ENCODE results near the gene TBC1D9B.

Gene TBC1D9B

DNA sequence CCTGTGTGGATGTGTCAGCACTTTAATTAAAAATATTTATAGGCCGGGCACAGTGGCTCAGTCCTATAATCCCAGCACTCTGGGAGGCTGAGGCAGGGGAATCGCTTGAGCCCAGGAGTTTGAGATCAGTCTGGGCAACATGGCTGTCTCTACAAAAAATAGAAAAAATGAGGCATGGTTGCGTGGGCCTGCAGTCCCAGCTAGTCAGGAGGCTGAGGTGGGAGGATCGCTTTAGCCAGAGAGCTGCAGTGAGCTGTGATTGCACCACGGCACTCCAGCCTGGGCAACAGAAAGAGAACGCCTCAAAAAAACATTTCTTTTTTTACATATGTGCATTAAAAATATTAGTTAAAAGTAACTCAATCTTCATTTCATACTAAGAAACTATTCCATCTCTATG lies 6.2 kb downstream of the TBC1D9B start:
- TF ChIP-seq BHLHE40 (IDR thresholded peaks at IDR 0.05; ENCODE audit: borderline replicate concordance), result no peak
- TF ChIP-seq ZNF384 (IDR thresholded peaks at IDR 0.05), result no peak
- TF ChIP-seq LEF1 (IDR thresholded peaks at IDR 0.05; ENCODE audit: borderline replicate concordance), result no peak
- POLR2A ChIA-PET, result no interaction called here

DNA sequence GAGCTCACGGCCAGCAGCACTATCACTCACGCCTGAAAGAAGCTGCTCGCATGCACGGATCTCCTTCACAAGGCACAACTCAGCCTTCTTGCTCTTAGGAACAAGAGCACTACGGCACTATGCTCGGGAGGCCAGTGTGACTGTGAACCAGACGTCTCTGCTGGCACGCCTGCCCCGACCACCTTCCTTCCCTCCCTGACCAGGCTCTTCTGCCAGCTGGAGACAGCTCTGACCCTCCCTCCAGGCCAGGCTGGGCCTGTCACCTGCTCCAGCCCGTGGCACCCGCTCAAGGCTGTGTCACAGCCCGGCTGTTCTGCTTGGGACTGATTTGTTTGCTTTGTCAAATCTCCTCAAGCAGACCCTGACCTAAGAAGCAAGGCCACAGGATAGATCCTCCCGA lies 7.0 kb downstream of the TBC1D9B start:
- POLR2A ChIA-PET, result no interaction called here
- no peak for DNase-seq (ENCODE audit: extremely low spot score)
- CTCF ChIA-PET, result no interaction called here
- TF ChIP-seq CTBP1 (IDR thresholded peaks at IDR 0.05; ENCODE audit: borderline replicate concordance) (no peak), LEF1 (IDR thresholded peaks at IDR 0.05; ENCODE audit: borderline replicate concordance) (no peak)

More for the DNA sequence above, 6.2 kb downstream of the TBC1D9B start:
- no peak for DNase-seq (ENCODE audit: extremely low spot score)
- CTCF ChIA-PET, result no interaction called here

DNA sequence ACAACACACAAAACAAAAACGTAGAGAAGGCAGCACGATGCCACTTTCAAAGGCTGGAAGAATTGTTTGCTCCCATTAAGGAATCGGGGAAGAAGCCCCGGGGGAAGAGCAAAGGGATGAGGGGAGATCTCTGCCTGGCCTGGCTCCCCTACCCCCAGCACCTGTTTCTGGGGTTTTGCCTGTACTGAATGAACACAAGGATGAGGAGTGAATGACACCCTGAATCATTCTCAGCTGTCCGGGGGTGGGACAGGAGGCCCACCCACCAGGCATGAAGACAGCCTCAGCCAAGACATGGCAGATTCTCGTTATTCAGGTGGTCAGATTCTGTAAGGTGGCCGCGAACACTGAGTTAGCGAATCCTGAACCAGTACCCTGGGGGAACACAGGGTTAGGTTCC lies 7.5 kb downstream of the TBC1D9B start:
- no peak for DNase-seq (ENCODE audit: extremely low spot score)
- ChIA-PET POLR2A (no interaction called here), CTCF (no interaction called here)
- TF ChIP-seq L3MBTL2 (conservative IDR thresholded peaks at IDR 0.05) (no peak), SP1 (IDR thresholded peaks at IDR 0.05) (no peak), NFRKB (IDR thresholded peaks at IDR 0.05) (no peak), BHLHE40 (IDR thresholded peaks at IDR 0.05; ENCODE audit: borderline replicate concordance) (no peak), SUZ12 (IDR thresholded peaks at IDR 0.05) (no peak), FOXK2 (IDR thresholded peaks at IDR 0.05) (no peak), FOXA1 (IDR thresholded peaks at IDR 0.05) (no peak)
- TF ChIP-seq, protein P1, sequence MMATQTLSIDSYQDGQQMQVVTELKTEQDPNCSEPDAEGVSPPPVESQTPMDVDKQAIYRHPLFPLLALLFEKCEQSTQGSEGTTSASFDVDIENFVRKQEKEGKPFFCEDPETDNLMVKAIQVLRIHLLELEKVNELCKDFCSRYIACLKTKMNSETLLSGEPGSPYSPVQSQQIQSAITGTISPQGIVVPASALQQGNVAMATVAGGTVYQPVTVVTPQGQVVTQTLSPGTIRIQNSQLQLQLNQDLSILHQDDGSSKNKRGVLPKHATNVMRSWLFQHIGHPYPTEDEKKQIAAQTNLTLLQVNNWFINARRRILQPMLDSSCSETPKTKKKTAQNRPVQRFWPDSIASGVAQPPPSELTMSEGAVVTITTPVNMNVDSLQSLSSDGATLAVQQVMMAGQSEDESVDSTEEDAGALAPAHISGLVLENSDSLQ (IDR thresholded peaks at IDR 0.05), result no peak

DNA sequence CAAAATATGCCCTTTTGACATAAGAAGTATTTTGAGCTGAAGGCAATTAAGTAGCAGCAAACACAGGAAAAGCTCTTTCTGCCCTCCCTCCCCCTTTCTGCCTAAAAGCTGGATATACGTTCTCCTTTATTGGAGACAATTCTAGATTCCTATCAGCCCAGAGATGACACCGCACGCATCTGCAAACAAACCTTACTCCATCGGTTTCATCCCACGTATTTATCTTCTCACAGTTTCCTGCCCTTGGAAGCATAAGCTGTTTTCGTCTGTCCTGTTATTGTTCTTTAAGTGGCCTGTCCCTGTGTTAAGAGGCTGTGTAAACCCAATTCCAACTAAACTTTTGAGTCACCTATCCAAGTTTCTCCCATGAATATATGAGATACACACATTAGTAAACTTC lies 11.8 kb downstream of the TBC1D9B start:
- no peak for TF ChIP-seq FOXA1 (IDR thresholded peaks at IDR 0.05)
- no peak for TF ChIP-seq SP1 (IDR thresholded peaks at IDR 0.05)
- TF ChIP-seq, protein P1 (IDR thresholded peaks at IDR 0.05), result no peak
- TF ChIP-seq CTBP1 (IDR thresholded peaks at IDR 0.05; ENCODE audit: borderline replicate concordance), result no peak
- no peak for TF ChIP-seq SUZ12 (IDR thresholded peaks at IDR 0.05)
- TF ChIP-seq ARNT (IDR thresholded peaks at IDR 0.05), result no peak
- no peak for TF ChIP-seq L3MBTL2 (conservative IDR thresholded peaks at IDR 0.05)
- no peak for TF ChIP-seq BHLHE40 (IDR thresholded peaks at IDR 0.05; ENCODE audit: borderline replicate concordance)
- TF ChIP-seq TARDBP (IDR thresholded peaks at IDR 0.05), result no peak
- TF ChIP-seq NFRKB (IDR thresholded peaks at IDR 0.05), result no peak
- no peak for TF ChIP-seq FOXM1 (IDR thresholded peaks at IDR 0.05; ENCODE audit: borderline replicate concordance)
- TF ChIP-seq ELF4 (IDR thresholded peaks at IDR 0.05), result no peak
- TF ChIP-seq HDGF (IDR thresholded peaks at IDR 0.05; ENCODE audit: borderline replicate concordance), result no peak
- no peak for TF ChIP-seq ZNF384 (IDR thresholded peaks at IDR 0.05)
- TF ChIP-seq FOXK2 (IDR thresholded peaks at IDR 0.05), result no peak
- no peak for TF ChIP-seq LEF1 (IDR thresholded peaks at IDR 0.05; ENCODE audit: borderline replicate concordance)
- POLR2A ChIA-PET, result no interaction called here
- CTCF ChIA-PET, result no interaction called here
- no peak for DNase-seq (ENCODE audit: extremely low spot score)

DNA sequence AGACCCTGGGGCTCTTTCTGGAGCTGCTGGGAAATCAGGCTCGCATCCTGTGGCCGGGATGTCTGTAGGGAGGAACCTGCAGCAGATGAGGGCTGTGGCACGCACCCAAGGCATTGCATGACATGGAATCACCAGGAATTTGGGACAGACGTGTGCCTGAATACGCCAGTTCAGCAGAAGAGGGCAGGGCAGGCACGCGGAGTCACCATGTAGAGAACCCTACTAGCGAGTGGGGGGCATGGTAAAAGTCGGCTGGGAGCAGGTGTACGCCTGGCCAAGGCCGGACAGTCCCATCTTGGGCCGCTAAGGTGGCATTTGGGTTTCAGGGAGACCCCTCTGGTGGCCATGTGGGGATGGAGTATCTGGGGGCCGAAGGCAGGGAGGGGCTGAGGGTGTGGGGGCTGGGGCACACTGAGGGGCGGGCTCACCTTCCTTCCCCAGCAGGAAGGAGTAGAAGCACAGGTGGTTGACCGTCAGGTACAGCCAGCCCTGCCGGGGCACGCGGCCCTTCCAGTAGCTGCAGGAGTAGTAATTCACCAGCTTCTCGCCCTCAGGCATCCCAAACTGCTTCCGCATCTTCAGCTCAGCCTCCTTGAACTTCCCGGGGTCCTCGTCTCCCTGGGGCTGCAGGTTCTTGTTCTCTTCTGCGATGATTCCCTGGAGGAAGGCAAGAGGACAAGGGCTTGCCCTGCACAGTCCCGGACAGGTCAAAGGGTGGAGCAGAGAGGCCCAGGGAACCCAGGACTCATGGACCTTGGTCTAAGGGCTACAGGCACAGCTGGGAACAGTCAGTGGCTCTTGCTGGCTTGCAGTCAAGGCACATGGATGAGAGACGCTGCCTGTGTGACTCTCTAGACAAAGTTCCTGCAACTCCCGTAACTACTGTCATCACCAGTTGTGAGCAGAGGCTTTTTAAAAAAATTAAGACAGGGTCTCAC lies 13.5 kb downstream of the TBC1D9B start:
- ChIA-PET CTCF (no interaction called here), POLR2A (no interaction called here)
- TF ChIP-seq FOXA1 (IDR thresholded peaks at IDR 0.05), result no peak
- TF ChIP-seq FOXM1 (IDR thresholded peaks at IDR 0.05; ENCODE audit: borderline replicate concordance), result no peak
- TF ChIP-seq ARNT (IDR thresholded peaks at IDR 0.05), result no peak
- no peak for TF ChIP-seq SUZ12 (IDR thresholded peaks at IDR 0.05)
- no peak for TF ChIP-seq ZNF384 (IDR thresholded peaks at IDR 0.05)
- TF ChIP-seq ELF4 (IDR thresholded peaks at IDR 0.05), result no peak
- no peak for TF ChIP-seq NFRKB (IDR thresholded peaks at IDR 0.05)
- no peak for TF ChIP-seq LEF1 (IDR thresholded peaks at IDR 0.05; ENCODE audit: borderline replicate concordance)
- no peak for TF ChIP-seq CTBP1 (IDR thresholded peaks at IDR 0.05; ENCODE audit: borderline replicate concordance)
- TF ChIP-seq BHLHE40 (IDR thresholded peaks at IDR 0.05; ENCODE audit: borderline replicate concordance), result no peak
- no peak for DNase-seq (ENCODE audit: extremely low spot score)

DNA sequence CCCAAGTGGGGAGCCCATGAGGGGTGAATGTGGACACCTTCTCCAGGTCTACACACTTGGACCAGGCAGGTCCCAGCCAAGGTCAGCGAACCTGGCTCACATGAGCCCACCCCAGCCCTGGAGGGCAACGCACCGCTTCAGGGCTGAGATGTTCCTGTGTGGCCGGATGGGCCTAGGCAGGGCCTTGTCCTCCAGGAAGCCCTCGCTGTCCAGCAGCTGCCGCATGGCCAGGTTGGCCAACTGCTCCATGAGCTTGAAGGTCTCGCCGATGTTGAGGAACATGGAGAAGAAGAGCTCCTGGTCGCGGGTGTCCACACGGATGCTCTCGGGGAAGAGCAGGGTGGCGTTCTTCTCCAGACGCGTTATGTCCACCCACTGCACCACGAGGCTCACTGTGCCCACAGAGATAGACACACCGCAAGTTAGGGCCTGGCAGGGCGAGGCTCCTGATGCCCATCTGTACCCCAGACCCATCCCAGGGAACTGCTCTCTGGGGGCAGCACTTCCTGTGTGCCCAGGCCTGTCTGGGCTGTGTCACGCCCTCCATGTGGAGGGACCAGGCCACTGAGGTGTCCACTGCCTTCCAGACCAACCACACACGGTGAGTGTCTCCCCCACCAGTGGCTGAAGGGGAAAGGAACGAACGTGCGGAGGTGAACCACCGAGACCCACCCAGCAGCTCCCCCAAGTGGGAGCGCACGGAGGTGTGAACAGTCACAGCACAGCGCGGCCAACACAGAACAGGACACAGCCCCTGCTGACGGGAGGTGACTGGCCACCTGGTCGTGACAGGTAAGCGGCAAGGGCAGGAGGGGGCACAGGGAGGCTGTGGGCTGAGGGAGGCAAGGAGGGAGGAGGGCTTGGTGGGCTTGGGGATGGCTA lies 14.4 kb downstream of the TBC1D9B start:
- POLR2A ChIA-PET, result no interaction called here
- CTCF ChIA-PET, result interaction anchor here (1.0 kb wide), 1 partner anchor 91 kb away, joined by 3 read pairs; no protein-coding TSS in a partner anchor
- no peak for DNase-seq (ENCODE audit: extremely low spot score)
- TF ChIP-seq HDGF (IDR thresholded peaks at IDR 0.05; ENCODE audit: borderline replicate concordance) (no peak), L3MBTL2 (conservative IDR thresholded peaks at IDR 0.05) (no peak), TARDBP (IDR thresholded peaks at IDR 0.05) (no peak), NFRKB (IDR thresholded peaks at IDR 0.05) (no peak), FOXM1 (IDR thresholded peaks at IDR 0.05; ENCODE audit: borderline replicate concordance) (no peak), ZNF384 (IDR thresholded peaks at IDR 0.05) (no peak), FOXK2 (IDR thresholded peaks at IDR 0.05) (no peak), BHLHE40 (IDR thresholded peaks at IDR 0.05; ENCODE audit: borderline replicate concordance) (no peak), SP1 (IDR thresholded peaks at IDR 0.05) (no peak), SUZ12 (IDR thresholded peaks at IDR 0.05) (no peak)
- TF ChIP-seq, protein P1 (IDR thresholded peaks at IDR 0.05), result no peak

Measured in HEK293T (cell line).